ENCODE data around the gene TMED6. TPM values are rescaled to one million over a fixed set of nuclear protein-coding genes. Genes with fewer than 3 reads are reported as not detected.

TMED6 gene
- total and polyA plus RNA-seq, 4 donors, result 0.24 to 0.95 (median 0.49) TPM

DNA sequence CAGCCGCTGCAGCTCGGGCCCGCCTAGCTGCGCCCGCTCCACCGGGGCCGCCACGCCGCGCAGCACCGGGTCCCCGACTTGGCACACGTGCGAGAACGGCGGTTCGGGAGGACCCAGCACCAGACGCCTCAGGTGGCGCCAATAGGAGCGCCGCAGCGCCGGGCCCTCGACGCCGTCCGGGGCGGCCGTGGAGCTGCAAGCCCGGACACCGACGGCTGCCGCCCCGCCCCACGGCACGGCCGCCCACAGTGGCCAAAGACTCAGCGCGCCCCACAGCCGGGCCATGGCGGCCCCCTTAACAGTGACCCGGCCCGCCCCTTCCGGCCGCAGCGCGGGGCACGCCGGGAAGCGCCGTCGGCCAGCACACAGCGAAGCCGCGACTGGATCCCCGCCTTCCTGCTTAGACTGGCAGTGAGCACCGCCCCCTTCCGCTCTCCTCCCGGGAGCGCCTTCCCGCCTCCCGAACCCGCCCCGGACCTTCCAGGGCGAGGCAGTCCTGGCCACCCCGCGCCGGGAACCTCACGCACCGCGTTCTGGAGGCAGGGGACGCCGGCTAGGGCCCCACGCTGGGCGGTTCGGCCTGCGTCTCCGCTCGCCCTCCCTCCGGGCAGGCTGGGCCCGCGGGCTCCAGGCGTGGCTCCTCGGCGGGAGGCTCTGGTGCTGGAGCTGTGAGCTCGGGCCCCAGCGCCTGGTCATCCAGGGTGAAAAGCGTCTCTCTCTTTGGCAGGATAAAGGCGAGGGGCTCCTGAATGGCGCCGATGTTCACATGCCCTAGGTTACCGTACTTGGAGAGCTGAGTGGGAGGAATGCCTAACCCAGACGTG is 21.1 kb downstream of the TMED6 start, which contains the start of gene PDF:
Gene PDF (minus strand): TSS at position 303 of the 824 bp plus-strand sequence. CDS start 18 bp downstream, at position 285.
- TF ChIP-seq, protein P1, sequence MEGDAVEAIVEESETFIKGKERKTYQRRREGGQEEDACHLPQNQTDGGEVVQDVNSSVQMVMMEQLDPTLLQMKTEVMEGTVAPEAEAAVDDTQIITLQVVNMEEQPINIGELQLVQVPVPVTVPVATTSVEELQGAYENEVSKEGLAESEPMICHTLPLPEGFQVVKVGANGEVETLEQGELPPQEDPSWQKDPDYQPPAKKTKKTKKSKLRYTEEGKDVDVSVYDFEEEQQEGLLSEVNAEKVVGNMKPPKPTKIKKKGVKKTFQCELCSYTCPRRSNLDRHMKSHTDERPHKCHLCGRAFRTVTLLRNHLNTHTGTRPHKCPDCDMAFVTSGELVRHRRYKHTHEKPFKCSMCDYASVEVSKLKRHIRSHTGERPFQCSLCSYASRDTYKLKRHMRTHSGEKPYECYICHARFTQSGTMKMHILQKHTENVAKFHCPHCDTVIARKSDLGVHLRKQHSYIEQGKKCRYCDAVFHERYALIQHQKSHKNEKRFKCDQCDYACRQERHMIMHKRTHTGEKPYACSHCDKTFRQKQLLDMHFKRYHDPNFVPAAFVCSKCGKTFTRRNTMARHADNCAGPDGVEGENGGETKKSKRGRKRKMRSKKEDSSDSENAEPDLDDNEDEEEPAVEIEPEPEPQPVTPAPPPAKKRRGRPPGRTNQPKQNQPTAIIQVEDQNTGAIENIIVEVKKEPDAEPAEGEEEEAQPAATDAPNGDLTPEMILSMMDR (IDR thresholded peaks at IDR 0.05; ENCODE audit: control extremely low read depth, extremely low read depth), result no peak
- 0 to 1% methylated on average over 63 to 93 of the region's 93 CpGs for WGBS, 2 donors
- H3K9ac ChIP-seq (ENCODE audit: insufficient read depth in 1 of 2, low read length in 2 of 2), result peak within 1 kb of the TSS; percentile 61 to 75
- H3K27ac ChIP-seq (ENCODE audit: low read depth in 1 of 2, low read length in 1 of 2), result peak within 1 kb of the TSS; percentile 74 to 96
- peak; percentile 93 to 97 (median 94) for DNase-seq
- peaks cover 0 to 1% (median 0%) of the 10 kb centered on the region in 4 donors for H3K9me3 ChIP-seq (ENCODE audit: control insufficient read depth in 4 of 4, insufficient read depth in 3 of 4, low read length in 3 of 4)
- H3K27me3 ChIP-seq (ENCODE audit: control insufficient read depth in 3 of 3, insufficient read depth in 3 of 3, low read length in 2 of 3), result no peaks in the 10 kb centered on the region
- H3K4me3 ChIP-seq, result peak within 1 kb of the TSS; percentile 97
- peak; percentile 98 for ATAC-seq (ENCODE audit: insufficient read depth, low FRiP score)
- H3K36me3 ChIP-seq (ENCODE audit: control insufficient read depth in 4 of 4, insufficient read depth in 4 of 4, low read length in 4 of 4), result peaks cover 5 to 47% (median 39%) of the 10 kb centered on the region in 4 donors
- peaks cover 10 to 18% (median 17%) of the 10 kb centered on the region in 5 donors for H3K4me1 ChIP-seq (ENCODE audit: control insufficient read depth in 5 of 5, insufficient read depth in 5 of 5, low read length in 5 of 5)

DNA sequence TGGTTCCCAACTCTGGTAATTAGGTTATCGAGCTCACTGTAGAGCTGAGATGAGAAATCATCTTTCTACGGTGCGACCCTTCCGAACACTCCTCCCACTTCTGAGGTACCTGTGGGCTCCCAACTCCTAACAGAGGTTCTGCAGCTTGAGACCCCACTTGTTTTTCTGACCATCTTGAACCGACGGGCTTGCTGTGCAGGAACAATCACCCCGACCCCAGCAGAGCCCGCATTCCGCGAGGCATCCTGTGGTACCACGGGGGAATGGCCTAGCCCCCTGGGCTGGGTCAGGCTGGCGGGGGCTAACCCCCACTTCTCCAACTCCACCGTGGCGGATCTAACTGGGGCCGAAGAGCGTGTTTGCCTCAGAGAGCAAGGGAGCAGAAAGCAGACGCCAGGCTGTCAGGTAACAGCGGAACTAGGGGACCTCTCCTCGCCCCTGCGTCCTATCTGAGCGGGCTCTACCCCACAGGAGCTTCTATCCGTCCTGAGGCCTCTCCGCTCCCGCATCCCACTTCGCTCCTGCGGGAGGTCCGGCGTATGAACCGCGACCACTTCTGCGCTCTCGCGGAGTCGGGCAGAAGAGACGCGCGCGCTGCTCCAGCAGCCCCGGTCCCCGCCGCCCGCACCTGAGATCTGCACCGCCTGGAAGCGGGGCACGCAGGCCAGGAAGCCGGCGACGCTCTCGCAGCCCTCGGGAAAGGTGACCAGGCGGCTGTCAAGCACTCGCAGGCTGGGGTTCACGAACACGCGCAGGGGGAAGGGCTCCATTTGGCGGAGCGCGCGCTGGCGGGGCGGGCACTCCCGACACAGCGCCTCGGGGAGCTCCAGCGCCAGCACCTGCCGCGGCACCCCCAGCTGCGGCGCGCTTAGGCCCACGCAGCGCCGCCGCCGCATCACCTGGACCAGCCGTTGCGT is 22.0 kb downstream of the TMED6 start:
- DNase-seq (peak in 2 of 3 donors; percentile 20 to 24), ATAC-seq (ENCODE audit: insufficient read depth, low FRiP score) (peak; percentile 48)
- peak overlapping the region; percentile 17 to 61 for H3K9ac ChIP-seq (ENCODE audit: insufficient read depth in 1 of 2, low read length in 2 of 2)
- H3K4me3 ChIP-seq, result peak overlapping the region; percentile 97
- TF ChIP-seq, protein P1 (IDR thresholded peaks at IDR 0.05; ENCODE audit: control extremely low read depth, extremely low read depth), result no peak
- WGBS, 2 donors, result 6 to 9% methylated on average over 68 to 77 of the region's 77 CpGs
- H3K27ac ChIP-seq (ENCODE audit: low read depth in 1 of 2, low read length in 1 of 2), result peak overlapping the region; percentile 60 to 84
- peaks cover 10 to 18% (median 17%) of the 10 kb centered on the region in 5 donors for H3K4me1 ChIP-seq (ENCODE audit: control insufficient read depth in 5 of 5, insufficient read depth in 5 of 5, low read length in 5 of 5)
- H3K27me3 ChIP-seq (ENCODE audit: control insufficient read depth in 3 of 3, insufficient read depth in 3 of 3, low read length in 2 of 3), result no peaks in the 10 kb centered on the region
- H3K9me3 ChIP-seq (ENCODE audit: control insufficient read depth in 4 of 4, insufficient read depth in 3 of 4, low read length in 3 of 4), result peaks cover 0 to 1% (median 0%) of the 10 kb centered on the region in 4 donors
- peaks cover 5 to 44% (median 36%) of the 10 kb centered on the region in 4 donors for H3K36me3 ChIP-seq (ENCODE audit: control insufficient read depth in 4 of 4, insufficient read depth in 4 of 4, low read length in 4 of 4)

- no peak overlapping the region for H3K4me3 ChIP-seq
- peak; percentile 40 to 66 (median 42) for DNase-seq
- no peak for ATAC-seq (ENCODE audit: insufficient read depth, low FRiP score)
- no peaks in the 10 kb centered on the region for H3K27me3 ChIP-seq (ENCODE audit: control insufficient read depth in 3 of 3, insufficient read depth in 3 of 3, low read length in 2 of 3)
- 58 to 75% methylated on average over 10 of the region's 10 CpGs for WGBS, 2 donors
- H3K4me1 ChIP-seq (ENCODE audit: control insufficient read depth in 5 of 5, insufficient read depth in 5 of 5, low read length in 5 of 5), result peaks cover 10 to 20% (median 17%) of the 10 kb centered on the region in 5 donors
- TF ChIP-seq, protein P1 (IDR thresholded peaks at IDR 0.05; ENCODE audit: control extremely low read depth, extremely low read depth), result no peak
- H3K36me3 ChIP-seq (ENCODE audit: control insufficient read depth in 4 of 4, insufficient read depth in 4 of 4, low read length in 4 of 4), result peaks cover 5 to 40% (median 34%) of the 10 kb centered on the region in 4 donors
- H3K27ac ChIP-seq (ENCODE audit: low read depth in 1 of 2, low read length in 1 of 2), result peak overlapping the region in 1 of 2 donors; percentile 54
- peak overlapping the region in 1 of 2 donors; percentile 23 for H3K9ac ChIP-seq (ENCODE audit: insufficient read depth in 1 of 2, low read length in 2 of 2)
- H3K9me3 ChIP-seq (ENCODE audit: control insufficient read depth in 4 of 4, insufficient read depth in 3 of 4, low read length in 3 of 4), result no peaks in the 10 kb centered on the region
These were observed 22.7 kb downstream of the TMED6 start for GRCh38 chr16:69328854-69329316.

All from lung (tissue), 12 donors.